Glomerular visceral epithelial cell (primary cell): ENCODE results near the gene SCN2A.
A peak's percentile ranks its signal among the peaks of the same experiment; 100 is the strongest.
"Not testable (repeated sequence)": the region's sequence is repeated elsewhere in the genome, so short reads cannot be mapped to it uniquely, and the experiment has no call there.

Source experiments
- DNase-seq: peaks from one replicate; pipeline ENCODE4 v3.0.0-alpha.2; 2016; ENCODE audit errors: extremely low spot score

Gene SCN2A

DNA sequence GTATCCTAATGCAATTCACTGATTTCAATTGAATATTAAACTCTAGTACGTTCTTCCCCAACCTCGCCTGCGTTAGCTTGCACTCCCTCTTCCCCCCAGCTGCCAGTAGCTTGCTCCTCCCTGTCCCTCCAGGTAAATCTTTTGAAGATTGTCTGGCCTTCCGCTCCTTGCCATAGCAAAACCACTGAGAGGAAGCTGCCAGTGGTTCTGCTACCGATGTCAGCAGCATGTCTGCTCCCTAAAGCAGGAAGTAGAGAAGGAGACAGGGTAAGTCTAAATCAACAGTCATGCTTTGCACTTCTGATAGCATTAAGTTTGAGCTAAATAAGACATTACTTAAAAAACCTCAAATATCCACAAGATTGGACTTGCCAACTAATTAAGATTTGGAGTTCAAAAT is 89.1 kb downstream of the SCN2A start:
- DNase-seq, result no peak

DNA sequence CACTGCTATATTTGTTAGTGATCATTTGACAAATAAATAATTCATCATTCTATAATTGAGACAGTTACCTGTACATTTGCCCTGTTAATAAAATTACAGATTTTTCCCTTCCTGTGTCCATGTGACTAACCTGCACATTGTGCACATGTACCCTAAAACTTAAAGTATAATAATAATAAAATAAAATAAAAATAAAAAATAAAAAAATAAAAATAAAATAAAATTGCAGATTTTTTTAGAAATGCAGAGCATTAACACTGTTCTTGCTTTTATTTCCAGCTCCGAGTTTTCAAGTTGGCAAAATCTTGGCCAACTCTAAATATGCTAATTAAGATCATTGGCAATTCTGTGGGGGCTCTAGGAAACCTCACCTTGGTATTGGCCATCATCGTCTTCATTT is 105.1 kb downstream of the SCN2A start:
- DNase-seq, result not testable (repeated sequence)

- DNase-seq, result no peak
Measured at GRCh38 chr2:165348441-165348840, 109.2 kb downstream of the SCN2A start.

GRCh38 chr2:165349181-165349580 is 110.0 kb downstream of the SCN2A start:
- DNase-seq, result no peak

- DNase-seq, result peak; percentile 47
Measured at GRCh38 chr2:165357758-165358157, 118.5 kb downstream of the SCN2A start.

GRCh38 chr2:165361514-165361913 is 122.3 kb downstream of the SCN2A start:
- DNase-seq, result no peak

DNA sequence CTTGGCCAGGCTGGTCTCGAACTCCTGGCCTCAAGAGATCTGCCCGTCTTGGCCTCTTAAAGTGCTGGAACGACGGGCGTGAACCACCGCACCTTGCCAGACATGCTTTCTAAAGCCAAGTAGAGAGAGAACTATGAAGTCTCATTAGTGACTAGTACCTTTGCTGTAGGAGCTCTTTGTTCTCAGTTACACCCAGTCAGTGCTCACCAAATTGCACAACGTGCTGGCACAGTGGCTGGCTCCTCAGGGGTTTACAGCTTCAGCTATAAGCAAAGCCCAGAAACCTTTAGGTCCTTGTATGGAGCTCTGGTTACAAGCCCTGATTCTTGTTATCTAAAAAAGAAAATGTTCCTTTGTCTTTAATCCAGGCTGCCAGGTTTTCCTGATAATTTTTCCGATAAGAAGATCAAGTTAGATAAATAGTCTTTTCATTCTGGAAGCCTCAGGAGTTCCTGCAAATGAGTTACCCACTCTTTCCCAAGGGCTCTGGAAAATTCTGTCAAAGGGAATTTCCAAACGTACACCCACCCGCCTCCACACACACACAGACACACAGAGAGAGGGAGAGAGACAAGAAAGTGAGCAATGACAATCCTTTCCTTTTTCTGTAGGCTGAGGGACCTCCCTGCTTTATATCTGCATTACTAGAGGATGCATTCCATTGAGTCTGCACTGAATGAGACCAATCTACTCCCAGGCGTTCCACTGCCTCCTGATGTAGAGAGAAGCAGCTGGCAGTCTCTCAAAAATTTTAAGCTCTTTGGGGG is 130.1 kb downstream of the SCN2A start:
- DNase-seq, result no peak

- DNase-seq, result no peak
Measured at GRCh38 chr2:165369898-165370296, 130.7 kb downstream of the SCN2A start.

- no peak for DNase-seq
Measured at GRCh38 chr2:165371356-165371755, 132.1 kb downstream of the SCN2A start.

- no peak for DNase-seq
Measured at GRCh38 chr2:165373278-165374010, 134.2 kb downstream of the SCN2A start.

- no peak for DNase-seq
Measured at GRCh38 chr2:165376571-165376975, 137.4 kb downstream of the SCN2A start.

- DNase-seq, result no peak
Measured at GRCh38 chr2:165382362-165382761, 143.1 kb downstream of the SCN2A start.

- no peak for DNase-seq
Measured at GRCh38 chr2:165390875-165391274, 151.7 kb downstream of the SCN2A start.

DNA sequence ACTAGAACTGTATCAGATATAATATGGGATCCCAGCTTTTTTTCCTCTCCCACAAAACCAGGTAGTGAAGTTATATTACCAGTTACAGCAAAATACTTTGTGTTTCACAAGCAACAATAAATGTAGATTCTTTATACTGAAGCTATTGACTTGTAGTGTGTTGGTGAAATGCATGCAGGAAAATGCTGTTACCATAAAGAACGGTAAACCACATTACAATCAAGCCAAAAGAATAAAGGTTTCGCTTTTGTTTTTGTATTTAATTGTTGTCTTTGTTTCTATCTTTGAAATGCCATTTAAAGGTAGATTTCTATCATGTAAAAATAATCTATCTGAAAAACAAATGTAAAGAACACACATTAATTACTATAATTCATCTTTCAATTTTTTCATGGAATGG is 152.6 kb downstream of the SCN2A start:
- no peak for DNase-seq

DNA sequence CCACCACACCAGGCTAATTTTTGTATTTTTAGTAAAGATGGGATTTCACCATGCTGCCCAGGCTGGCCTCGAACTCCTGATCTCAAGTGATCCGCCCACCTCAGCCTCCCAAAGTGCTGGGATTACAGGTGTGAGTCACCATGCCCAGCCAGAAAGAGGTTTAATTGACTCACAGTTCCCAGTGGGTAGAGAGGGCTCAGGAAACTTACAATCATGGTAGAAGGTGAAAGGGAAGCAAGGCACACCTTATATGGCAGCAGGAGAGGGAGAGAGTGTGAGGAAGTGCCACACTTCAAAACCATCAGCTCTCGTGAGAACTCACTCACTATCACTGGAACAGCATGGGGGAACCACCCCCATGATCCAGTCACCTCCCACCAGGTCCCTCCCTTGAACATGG is 159.4 kb downstream of the SCN2A start:
- DNase-seq, result not testable (repeated sequence)

DNA sequence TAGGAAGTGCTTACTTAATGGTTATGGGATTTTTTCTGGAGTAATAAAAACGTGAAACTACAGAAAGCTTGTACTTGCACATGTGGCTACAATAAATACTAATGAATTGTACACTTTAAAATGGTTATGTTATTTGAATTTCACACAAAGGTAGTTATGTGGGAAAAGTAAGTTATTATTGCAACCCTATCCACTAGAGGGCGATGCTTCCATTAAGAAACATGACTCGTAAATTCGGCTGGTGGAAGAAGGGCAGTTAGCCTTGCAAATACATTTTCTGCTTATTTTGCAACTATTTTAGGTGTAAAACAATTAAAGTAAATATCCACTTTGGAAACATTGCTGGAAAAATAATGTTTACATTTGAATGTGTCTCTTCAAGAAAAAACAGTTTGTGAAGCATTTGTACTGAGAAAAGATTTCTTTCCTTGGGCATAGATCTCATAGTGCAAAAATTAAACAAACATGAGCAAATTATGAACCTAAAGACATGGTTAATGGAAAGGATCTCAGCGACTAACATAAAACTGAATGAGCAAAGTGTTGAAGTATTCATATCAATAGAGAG is 162.2 kb downstream of the SCN2A start:
- peak; percentile 71 for DNase-seq

GRCh38 chr2:165402162-165402561 is 162.9 kb downstream of the SCN2A start:
- no peak for DNase-seq

DNA sequence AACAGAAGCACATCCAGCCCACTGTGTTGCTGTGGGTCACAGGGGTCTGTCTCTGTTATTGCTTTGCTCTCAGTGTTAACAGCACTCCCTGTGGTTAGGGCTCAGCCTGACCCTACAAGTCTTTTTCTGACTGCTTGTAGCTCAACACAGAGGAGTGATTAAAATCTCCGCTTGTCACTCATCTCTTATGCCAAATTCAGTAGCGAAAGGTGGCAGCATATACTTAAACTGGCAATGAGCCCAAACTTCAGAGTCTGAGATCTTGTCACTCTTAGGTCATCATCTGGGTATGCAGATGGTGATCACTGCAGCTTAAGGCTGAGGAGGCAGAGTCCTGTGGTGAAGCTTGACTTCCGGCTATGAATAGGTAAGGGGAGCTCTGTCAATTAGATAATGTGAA is 167.0 kb downstream of the SCN2A start:
- DNase-seq, result peak; percentile 77

DNA sequence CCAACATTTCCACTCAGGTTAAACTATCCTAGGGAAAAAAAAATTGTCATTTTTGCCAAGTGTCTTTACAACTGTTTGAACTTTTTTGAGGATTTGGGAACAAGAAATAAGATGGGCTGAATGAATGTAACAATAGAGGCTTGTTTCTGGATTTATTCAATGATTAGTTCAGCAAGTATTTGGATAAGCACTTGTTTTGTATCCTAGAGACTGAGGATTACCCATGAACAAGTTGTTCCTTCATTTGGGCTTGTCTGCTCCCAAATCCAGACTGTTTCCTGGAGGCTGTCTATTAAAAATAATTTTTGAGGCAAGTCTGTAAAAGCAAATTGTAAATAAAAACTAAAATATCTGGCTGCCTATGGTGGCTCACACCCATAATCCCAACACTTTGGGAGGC is 168.3 kb downstream of the SCN2A start:
- DNase-seq, result no peak

DNA sequence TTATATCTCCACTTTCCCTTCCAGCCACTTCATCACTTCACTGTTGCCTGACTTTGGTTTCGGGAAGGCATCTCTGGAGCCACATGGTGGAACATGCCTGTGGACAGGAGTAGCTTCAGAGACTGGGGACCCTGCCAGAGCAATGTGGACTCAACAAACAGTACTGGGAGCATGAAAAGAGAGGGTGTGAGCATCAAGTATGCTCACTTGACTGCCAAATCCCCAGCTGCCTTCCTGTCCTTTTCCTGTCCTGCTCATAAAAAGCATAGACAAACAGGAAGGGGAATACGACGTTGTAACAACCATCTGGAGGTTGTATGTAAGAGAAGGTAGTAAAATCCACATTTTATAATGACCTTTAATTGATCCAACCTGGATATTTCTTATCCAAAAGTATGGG is 169.0 kb downstream of the SCN2A start:
- DNase-seq, result no peak

GRCh38 chr2:165410276-165410675 is 171.1 kb downstream of the SCN2A start:
- DNase-seq, result no peak

DNA sequence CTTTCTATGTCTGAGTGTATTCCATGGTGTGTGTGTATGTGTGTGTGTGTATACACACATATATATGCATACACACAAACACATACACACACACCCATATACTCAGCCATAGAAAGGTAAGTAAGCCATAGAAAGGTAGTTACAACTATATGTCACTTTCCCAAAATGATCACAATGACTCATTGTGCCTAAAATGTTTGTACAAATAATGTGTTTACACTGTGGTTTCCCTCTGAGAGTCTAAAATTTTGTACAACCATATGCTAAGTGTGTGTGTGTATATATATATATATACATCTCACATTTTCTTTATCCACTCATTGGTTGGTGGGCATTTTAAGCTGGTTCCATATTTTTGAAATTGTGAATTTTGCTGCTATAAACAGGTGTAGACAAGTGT is 175.0 kb downstream of the SCN2A start:
- no peak for DNase-seq

GRCh38 chr2:165417009-165417408 is 177.8 kb downstream of the SCN2A start:
- no peak for DNase-seq
